Heart left ventricle (tissue), 13 donors: ENCODE data around the gene ACTR1B.

ENCODE experiments used
- POLR2A ChIP-seq, 2 donors: fragments of 450-650 bp; IDR thresholded peaks; one replicate each; pipeline ENCODE4 v1.6.1; 2017; ENCODE audit warnings: antibody characterized with exemption in 2 of 2, mild to moderate bottlenecking in 2 of 2, moderate library complexity in 2 of 2
- TF ChIP-seq, protein P1 (sequence below), 12 donors: fragments of 200-600 bp; sonication (generic) in 4 of 12; IDR thresholded peaks; one replicate each; pipeline versions ENCODE4 v1.5.0 to v1.8.0; 2018 to 2022; ENCODE audit warnings: antibody characterized with exemption in 12 of 12, mild to moderate bottlenecking in 5 of 12
- donor health status: ischemic (EF 13 %, LVEDD 7.1; RV severe dilation, severe dysfunction).
- donor health status: DM: no; HTN: yes; CAD: no.
- donor health status: DM: no; HTN: no; CAD: no.
- donor health status: ischemic (EF 25% LVEDD 6.9; RV normal size, moderate dysfunction).
- donor health status: ischemic (EF 25% LVEDD 5.7; RV mildly dilated, moderate dysfunction).
- donor health status: ischemic (EF 35%, LVEDD 5.7; RV mildly dilated, moderate dysfunction).
- donor health status: nonischemic (EF 11% LVEDD 7.7; RV severe dilation, severe dysfunction).
- donor health status: DM: yes; HTN: yes; CAD: no.
- donor health status: PGD.
- donor health status: ischemic (EF 29% LVEDD 5.4; RV normal size, mild dysfunction).
- donor health status: nonischemic (EF 23%, LVEDD 6.1; RV moderate dilation, normal function).

DNA sequence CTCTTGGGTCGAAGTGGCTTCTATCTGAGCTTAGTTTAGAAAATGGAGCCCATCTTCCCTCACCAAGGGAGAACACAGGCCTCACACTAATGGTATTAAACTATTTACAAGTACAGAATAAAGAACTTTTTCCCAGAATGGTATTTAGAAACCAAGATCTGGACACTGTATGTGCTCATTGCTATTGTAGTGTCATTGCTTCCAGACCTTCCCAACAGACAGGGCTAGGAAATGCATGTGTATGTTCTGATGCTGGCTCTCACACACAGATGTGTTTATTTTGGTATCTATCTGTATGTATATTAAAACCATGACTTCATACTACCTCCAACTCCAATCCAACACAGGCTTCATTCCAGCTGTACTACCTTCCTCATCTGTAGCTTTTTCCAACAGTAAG lies 10.0 kb downstream of the ACTR1B start:
- TF ChIP-seq, protein P1, sequence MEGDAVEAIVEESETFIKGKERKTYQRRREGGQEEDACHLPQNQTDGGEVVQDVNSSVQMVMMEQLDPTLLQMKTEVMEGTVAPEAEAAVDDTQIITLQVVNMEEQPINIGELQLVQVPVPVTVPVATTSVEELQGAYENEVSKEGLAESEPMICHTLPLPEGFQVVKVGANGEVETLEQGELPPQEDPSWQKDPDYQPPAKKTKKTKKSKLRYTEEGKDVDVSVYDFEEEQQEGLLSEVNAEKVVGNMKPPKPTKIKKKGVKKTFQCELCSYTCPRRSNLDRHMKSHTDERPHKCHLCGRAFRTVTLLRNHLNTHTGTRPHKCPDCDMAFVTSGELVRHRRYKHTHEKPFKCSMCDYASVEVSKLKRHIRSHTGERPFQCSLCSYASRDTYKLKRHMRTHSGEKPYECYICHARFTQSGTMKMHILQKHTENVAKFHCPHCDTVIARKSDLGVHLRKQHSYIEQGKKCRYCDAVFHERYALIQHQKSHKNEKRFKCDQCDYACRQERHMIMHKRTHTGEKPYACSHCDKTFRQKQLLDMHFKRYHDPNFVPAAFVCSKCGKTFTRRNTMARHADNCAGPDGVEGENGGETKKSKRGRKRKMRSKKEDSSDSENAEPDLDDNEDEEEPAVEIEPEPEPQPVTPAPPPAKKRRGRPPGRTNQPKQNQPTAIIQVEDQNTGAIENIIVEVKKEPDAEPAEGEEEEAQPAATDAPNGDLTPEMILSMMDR (IDR thresholded peaks at IDR 0.05), result no peak
- TF ChIP-seq POLR2A (IDR thresholded peaks at IDR 0.05), result no peak
